Esophagus muscularis mucosa (tissue), 4 donors: ENCODE results near the gene ZNF689. TPM values are rescaled to one million over a fixed set of nuclear protein-coding genes. Genes with fewer than 3 reads are reported as not detected.

Source experiments
- DNase-seq: peaks from one replicate; pipeline ENCODE4 v3.0.0-alpha.2; 2017; ENCODE audit errors: extremely low spot score
- H3K27ac ChIP-seq, 4 donors: fragments of 200-600 bp; sonication (generic); replicated peaks in 1 of 4; 1 replicate in 3 of 4; 2 replicates in 1 of 4; pipeline ENCODE4 v1.5.1; 2016 to 2019; ENCODE audit warnings: mild to moderate bottlenecking in 1 of 4
- H3K27me3 ChIP-seq, 4 donors: fragments of 200-600 bp; sonication (generic); one replicate each; pipeline versions ENCODE4 v1.5.1 to v1.6.0; 2016 to 2019
- H3K36me3 ChIP-seq, 4 donors: fragments of 200-600 bp; sonication (generic); one replicate each; pipeline ENCODE4 v1.5.1; 2016 to 2019
- H3K4me1 ChIP-seq, 4 donors: fragments of 200-600 bp; sonication (generic); one replicate each; pipeline ENCODE4 v1.5.1; 2016 to 2019
- H3K4me3 ChIP-seq, 4 donors: fragments of 200-600 bp; sonication (generic); 1 replicate in 2 of 4; 2 replicates in 2 of 4; pipeline ENCODE4 v1.5.1; 2016 to 2019; ENCODE audit warnings: mild to moderate bottlenecking in 4 of 4, moderate library complexity in 1 of 4
- H3K9me3 ChIP-seq, 4 donors: fragments of 200-600 bp; sonication (generic); 1 replicate in 3 of 4; 2 replicates in 1 of 4; pipeline ENCODE4 v1.5.1; 2016 to 2019
- CTCF ChIP-seq, 3 experiments: fragments of 200-600 bp in 2 of 3; fragments of 450-650 bp in 1 of 3; sonication (generic) in 2 of 3; IDR thresholded peaks; one replicate each; pipeline ENCODE4 v1.5.1; 2017 to 2019; ENCODE audit warnings: antibody characterized with exemption in 3 of 3, mild to moderate bottlenecking in 2 of 3, moderate library complexity in 1 of 3
- EP300 ChIP-seq: sonication (generic); formaldehyde crosslinking; IDR thresholded peaks from one replicate; pipeline ENCODE4 v1.6.1; 2017; ENCODE audit warnings: antibody characterized with exemption
- POLR2A ChIP-seq: fragments of 450-650 bp; IDR thresholded peaks from one replicate; pipeline ENCODE4 v1.6.1; 2017; ENCODE audit warnings: antibody characterized with exemption, moderate library complexity, mild to moderate bottlenecking, low read depth
- POLR2AphosphoS5 ChIP-seq, 2 donors: sonication (generic); formaldehyde crosslinking; IDR thresholded peaks; one replicate each; pipeline ENCODE4 v1.6.1; 2017; ENCODE audit warnings: antibody characterized with exemption in 2 of 2
- WGBS: methylation state at CpG from one replicate; pipeline ENCODE4 v1.1.5; 2018; 5-methylcytosine and 5-hydroxymethylcytosine counted together
- intact Hi-C: fragments of 100-400 bp; cut with DNase I; formaldehyde crosslinking; loops from one replicate; pipeline ENCODE4 v1.15.1; 2023
- total RNA-seq, 4 donors: library from RNA; depleted of rRNA; stranded (reverse); fragments of >200 nt; gene quantifications; one replicate each; pipeline versions ENCODE4 v1.1.0 to v1.2.1, GENCODE V29; 2016

The ZNF689 gene
- total RNA-seq, 4 donors from 2014 or later = 9.1 to 14.5 (median 13.9) TPM

GRCh38 chr16:30557707-30557956, 52.6 kb downstream of the ZNF689 start:
- intact Hi-C loops = no loop called here
- TF ChIP-seq CTCF (IDR thresholded peaks at IDR 0.05) (peak in 2 of 3 experiments; percentile 11 to 13), EP300 (no peak)
- Histone ChIP-seq H3K9me3 (no peaks in the 10 kb centered on the region), H3K27ac (peak overlapping the region; percentile 90 to 97 (median 92)), H3K4me3 (peak overlapping the region; percentile 70 to 89 (median 79)), H3K27me3 (no peaks in the 10 kb centered on the region), H3K4me1 (peaks cover 9 to 53% (median 45%) of the 10 kb centered on the region in 4 donors), H3K36me3 (peaks cover 14 to 39% (median 31%) of the 10 kb centered on the region in 4 donors)
- WGBS = 2% methylated on average over 13 of the region's 17 CpGs
- no peak for DNase-seq

GRCh38 chr16:30556125-30556473, 54.1 kb downstream of the ZNF689 start:
- no peak for DNase-seq
- no peak for TF ChIP-seq CTCF (IDR thresholded peaks at IDR 0.05)
- no peak for TF ChIP-seq POLR2AphosphoS5 (IDR thresholded peaks at IDR 0.05)
- peak overlapping the region in 2 of 4 donors; percentile 8 to 17 for H3K27ac ChIP-seq
- intact Hi-C loops = no loop called here
- H3K4me1 ChIP-seq = peaks cover 9 to 47% (median 39%) of the 10 kb centered on the region in 4 donors
- H3K27me3 ChIP-seq = no peaks in the 10 kb centered on the region
- H3K36me3 ChIP-seq = peaks cover 14 to 40% (median 31%) of the 10 kb centered on the region in 4 donors
- 52% methylated on average over 10 of the region's 10 CpGs for WGBS
- H3K4me3 ChIP-seq = no peak overlapping the region
- H3K9me3 ChIP-seq = no peaks in the 10 kb centered on the region

GRCh38 chr16:30555315-30556124, 54.7 kb downstream of the ZNF689 start:
- Histone ChIP-seq H3K9me3 (no peaks in the 10 kb centered on the region), H3K4me1 (peaks cover 9 to 43% (median 33%) of the 10 kb centered on the region in 4 donors), H3K4me3 (no peak overlapping the region), H3K36me3 (peaks cover 14 to 40% (median 31%) of the 10 kb centered on the region in 4 donors), H3K27ac (no peak overlapping the region), H3K27me3 (no peaks in the 10 kb centered on the region)
- TF ChIP-seq POLR2AphosphoS5 (IDR thresholded peaks at IDR 0.05) (no peak), EP300 (no peak), POLR2A (no peak), CTCF (IDR thresholded peaks at IDR 0.05) (no peak)
- intact Hi-C loops = no loop called here
- WGBS = 96% methylated on average over 51 of the region's 69 CpGs
- DNase-seq = no peak

- Histone ChIP-seq H3K27me3 (no peaks in the 10 kb centered on the region), H3K4me3 (no peak overlapping the region), H3K9me3 (no peaks in the 10 kb centered on the region), H3K27ac (no peak overlapping the region), H3K4me1 (peaks cover 9 to 41% (median 32%) of the 10 kb centered on the region in 4 donors), H3K36me3 (peaks cover 14 to 40% (median 31%) of the 10 kb centered on the region in 4 donors)
- 98% methylated on average over 7 of the region's 18 CpGs for WGBS
- intact Hi-C loops = no loop called here
- DNase-seq = no peak
- TF ChIP-seq POLR2A (no peak), EP300 (no peak), CTCF (IDR thresholded peaks at IDR 0.05) (no peak), POLR2AphosphoS5 (IDR thresholded peaks at IDR 0.05) (no peak)
Measured at GRCh38 chr16:30554557-30555314, 55.5 kb downstream of the ZNF689 start.
